ENCODE results near the gene ICAM5.

GRCh38 chr19:10292789-10293636 lies 3.3 kb downstream of the ICAM5 start:
- TF ChIP-seq HDGF (IDR thresholded peaks at IDR 0.05; ENCODE audit: borderline replicate concordance): no peak
- TF ChIP-seq CTBP1 (IDR thresholded peaks at IDR 0.05; ENCODE audit: borderline replicate concordance): no peak
- no peak for TF ChIP-seq BHLHE40 (IDR thresholded peaks at IDR 0.05; ENCODE audit: borderline replicate concordance)
- TF ChIP-seq FOXK2 (IDR thresholded peaks at IDR 0.05): no peak
- no peak for TF ChIP-seq SP1 (IDR thresholded peaks at IDR 0.05)
- no peak for TF ChIP-seq ELF4 (IDR thresholded peaks at IDR 0.05)
- TF ChIP-seq NFRKB (IDR thresholded peaks at IDR 0.05): no peak
- TF ChIP-seq SUZ12 (IDR thresholded peaks at IDR 0.05): no peak
- no peak for TF ChIP-seq FOXM1 (IDR thresholded peaks at IDR 0.05; ENCODE audit: borderline replicate concordance)
- no peak for TF ChIP-seq ZNF384 (IDR thresholded peaks at IDR 0.05)

All from HEK293T (cell line).